ENCODE results near the gene LRRC59. TPM values are rescaled to one million over a fixed set of nuclear protein-coding genes. Genes with fewer than 3 reads are reported as not detected.

Gene LRRC59
- 88.3 TPM for polyA plus RNA-seq (2013, experiment 1 of 2)
- 89.3 TPM for polyA plus RNA-seq (2013, experiment 2 of 2)

DNA sequence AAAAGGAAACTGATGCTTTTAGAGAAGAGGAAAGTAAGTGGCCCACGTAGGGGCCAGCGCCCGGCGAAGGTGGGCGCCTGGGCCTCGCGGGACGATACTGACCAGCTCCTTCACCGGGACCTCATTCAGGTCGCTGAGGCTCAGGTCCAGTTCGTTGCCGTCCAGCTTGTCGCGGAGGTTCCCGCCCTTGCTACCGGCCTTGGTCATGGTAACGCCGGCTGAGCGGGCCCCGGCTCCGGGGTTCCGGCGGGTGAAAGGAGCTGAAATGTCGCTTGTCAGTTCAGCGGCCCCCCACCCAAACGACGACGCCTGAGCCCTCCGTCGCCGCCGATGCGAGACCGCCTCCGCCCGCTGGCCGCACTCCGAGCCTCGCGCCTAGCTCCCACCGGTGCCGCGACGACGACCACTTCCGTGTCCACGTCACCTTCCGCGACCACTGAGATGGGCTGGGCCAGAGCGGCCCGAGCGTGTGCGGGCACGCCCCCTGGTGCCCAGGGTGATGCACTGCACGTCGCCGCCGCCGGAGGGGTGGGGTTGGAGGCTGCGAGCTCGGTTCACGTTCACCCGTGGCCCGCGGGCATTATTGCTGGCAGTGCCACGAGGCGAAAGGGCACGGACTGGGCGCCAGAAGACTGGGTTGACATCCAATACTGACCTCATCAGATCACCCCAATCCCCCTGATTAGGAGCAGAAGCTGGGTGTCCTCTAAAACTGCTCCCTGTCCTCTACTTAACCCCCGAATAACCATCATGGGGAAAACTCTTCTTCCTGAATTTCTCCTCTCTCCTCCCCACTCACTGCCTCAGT, at the start of gene LRRC59:
Gene LRRC59 (minus strand): TSS at position 413 of the 808 bp plus-strand sequence. CDS start 206 bp downstream, at position 207.
- Histone ChIP-seq H3K36me3 (ENCODE audit: control insufficient read depth, insufficient read depth, low read length) (peaks cover 19% of the 10 kb centered on the region), H3K79me2 (ENCODE audit: control insufficient read depth, insufficient read depth, low read length) (peaks cover 25% of the 10 kb centered on the region), H3K27ac (ENCODE audit: low read depth, low read length) (no peak within 1 kb of the TSS), H3K56ac (ENCODE audit: low read length) (peak within 1 kb of the TSS; percentile 94), H3K4me1 (ENCODE audit: control insufficient read depth, low read depth, low read length) (peaks cover 5% of the 10 kb centered on the region), H3K79me1 (ENCODE audit: low read length) (peaks cover 26% of the 10 kb centered on the region), H3K4ac (ENCODE audit: low read depth, low read length) (peak within 1 kb of the TSS; percentile 66), H3K4me2 (ENCODE audit: low read length) (peak within 1 kb of the TSS; percentile 87), H3K4me3 (ENCODE audit: low read length) (peak within 1 kb of the TSS; percentile 87), H4K8ac (ENCODE audit: low read depth, low read length) (no peak within 1 kb of the TSS), H2BK120ac (ENCODE audit: low read depth, low read length) (no peak within 1 kb of the TSS), H2AK5ac (ENCODE audit: low read length) (no peak within 1 kb of the TSS), H3K27me3 (ENCODE audit: insufficient read depth, low read length, poor library complexity) (no peaks in the 10 kb centered on the region), H3K9ac (ENCODE audit: low read length) (peak within 1 kb of the TSS; percentile 93), H2BK15ac (replicated peaks; ENCODE audit: low read depth) (no peak within 1 kb of the TSS), H3K18ac (ENCODE audit: low read length) (peak within 1 kb of the TSS; percentile 43), H3K23ac (ENCODE audit: low read length) (peak within 1 kb of the TSS; percentile 72), H4K5ac (ENCODE audit: low read length) (peak within 1 kb of the TSS; percentile 84), H2BK5ac (ENCODE audit: low read length) (no peak within 1 kb of the TSS)
- DNase-seq = peak; percentile 82
- no CpG with 5 or more reads among the region's 70 CpGs for WGBS (ENCODE audit: extremely low coverage, insufficient coverage, low lambda C conversion rate)

DNA sequence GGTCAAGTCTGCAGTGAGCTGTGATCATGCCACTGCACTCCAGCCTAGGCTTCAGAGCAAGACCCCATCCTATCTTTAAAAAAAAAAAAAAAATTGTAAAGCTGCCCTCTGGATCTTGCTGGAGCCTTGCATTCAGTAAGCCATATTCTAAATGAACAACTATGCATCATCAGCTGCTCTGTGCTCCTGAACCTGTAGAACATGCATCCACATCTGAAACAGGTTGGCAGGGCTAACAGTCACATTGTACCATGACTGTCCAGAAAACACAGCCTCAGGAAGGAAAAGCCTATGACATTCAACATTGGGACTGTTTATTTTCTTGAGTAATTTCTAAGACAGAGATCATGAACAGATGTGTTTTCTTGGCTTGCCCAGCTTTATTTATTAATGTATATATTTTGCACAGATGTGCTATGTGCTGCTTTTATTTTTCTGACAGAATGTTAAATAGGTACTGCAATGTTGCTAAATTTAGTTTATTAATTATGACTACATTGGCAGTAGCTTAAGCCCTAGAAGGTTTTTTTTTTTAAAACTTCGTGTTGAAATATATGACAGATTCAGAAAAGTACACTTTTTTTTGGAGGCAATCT, 48.5 kb upstream of the LRRC59 start:
- H3K79me1 ChIP-seq (ENCODE audit: low read length) = no peaks in the 10 kb centered on the region
- H2BK120ac ChIP-seq (ENCODE audit: low read depth, low read length) = no peak overlapping the region
- no peaks in the 10 kb centered on the region for H3K4me1 ChIP-seq (ENCODE audit: control insufficient read depth, low read depth, low read length)
- H3K79me2 ChIP-seq (ENCODE audit: control insufficient read depth, insufficient read depth, low read length) = no peaks in the 10 kb centered on the region
- H2BK5ac ChIP-seq (ENCODE audit: low read length) = no peak overlapping the region
- no peak overlapping the region for H3K4ac ChIP-seq (ENCODE audit: low read depth, low read length)
- DNase-seq = no peak
- no peaks in the 10 kb centered on the region for H3K36me3 ChIP-seq (ENCODE audit: control insufficient read depth, insufficient read depth, low read length)
- H3K27ac ChIP-seq (ENCODE audit: low read depth, low read length) = no peak overlapping the region
- no peak overlapping the region for H3K4me2 ChIP-seq (ENCODE audit: low read length)
- H4K5ac ChIP-seq (ENCODE audit: low read length) = no peak overlapping the region
- H4K8ac ChIP-seq (ENCODE audit: low read depth, low read length) = no peak overlapping the region
- H3K27me3 ChIP-seq (ENCODE audit: insufficient read depth, low read length, poor library complexity) = no peaks in the 10 kb centered on the region
- no peak overlapping the region for H3K56ac ChIP-seq (ENCODE audit: low read length)
- no peak overlapping the region for H3K23ac ChIP-seq (ENCODE audit: low read length)
- H2AK5ac ChIP-seq (ENCODE audit: low read length) = no peak overlapping the region
- no peak overlapping the region for H3K4me3 ChIP-seq (ENCODE audit: low read length)
- H2BK15ac ChIP-seq (replicated peaks; ENCODE audit: low read depth) = no peak overlapping the region
- no CpG with 5 or more reads among the region's 1 CpG for WGBS (ENCODE audit: extremely low coverage, insufficient coverage, low lambda C conversion rate)
- H3K18ac ChIP-seq (ENCODE audit: low read length) = no peak overlapping the region
- no peak overlapping the region for H3K9ac ChIP-seq (ENCODE audit: low read length)

DNA sequence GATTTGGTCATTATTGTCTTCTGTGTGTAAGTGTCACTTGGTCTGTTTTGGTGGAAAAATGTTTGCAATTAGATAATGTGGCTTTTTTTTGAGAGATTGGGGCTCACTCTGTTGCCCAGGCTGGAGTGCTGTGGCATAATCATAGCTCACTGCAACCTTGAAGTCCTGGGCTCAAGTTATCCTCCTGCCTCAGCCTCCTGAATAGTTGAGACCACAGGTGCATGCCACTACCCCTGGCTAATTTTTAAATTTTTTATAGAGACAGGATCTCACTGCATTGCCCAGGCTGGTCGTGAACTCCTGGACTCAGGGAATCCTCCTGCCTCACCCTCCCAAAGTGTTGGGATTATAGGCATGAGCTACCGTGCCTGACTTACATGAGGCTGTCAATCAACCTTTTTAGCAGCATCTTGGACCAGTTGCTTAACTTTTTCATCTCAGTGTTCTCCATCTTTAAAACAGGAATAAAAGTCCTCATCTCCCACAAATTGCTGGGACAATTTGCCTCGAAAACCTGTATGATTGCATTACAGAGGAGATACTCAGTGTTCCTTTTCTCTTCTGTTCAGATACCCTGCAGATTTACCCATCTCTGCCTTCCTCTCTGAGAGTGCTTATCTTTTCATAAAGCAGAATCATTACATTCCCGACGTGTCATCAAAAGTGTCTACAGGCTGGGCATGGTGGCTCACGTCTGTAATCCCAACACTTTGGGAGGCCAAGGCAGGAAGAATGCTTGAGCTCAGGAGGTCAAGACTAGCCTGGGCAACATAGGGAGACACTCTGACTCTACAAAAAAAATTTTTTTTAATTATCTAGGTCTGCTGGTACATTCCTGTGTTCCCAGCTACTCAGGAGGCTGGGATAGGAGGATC, 47.8 kb upstream of the LRRC59 start:
- H3K56ac ChIP-seq (ENCODE audit: low read length) = no peak overlapping the region
- no peak overlapping the region for H3K4ac ChIP-seq (ENCODE audit: low read depth, low read length)
- H4K5ac ChIP-seq (ENCODE audit: low read length) = no peak overlapping the region
- no peak overlapping the region for H3K9ac ChIP-seq (ENCODE audit: low read length)
- H2BK5ac ChIP-seq (ENCODE audit: low read length) = no peak overlapping the region
- H2BK15ac ChIP-seq (replicated peaks; ENCODE audit: low read depth) = no peak overlapping the region
- no peaks in the 10 kb centered on the region for H3K4me1 ChIP-seq (ENCODE audit: control insufficient read depth, low read depth, low read length)
- no CpG with 5 or more reads among the region's 6 CpGs for WGBS (ENCODE audit: extremely low coverage, insufficient coverage, low lambda C conversion rate)
- no peak for DNase-seq
- H3K27me3 ChIP-seq (ENCODE audit: insufficient read depth, low read length, poor library complexity) = no peaks in the 10 kb centered on the region
- H3K79me1 ChIP-seq (ENCODE audit: low read length) = no peaks in the 10 kb centered on the region
- no peak overlapping the region for H2BK120ac ChIP-seq (ENCODE audit: low read depth, low read length)
- no peak overlapping the region for H3K4me3 ChIP-seq (ENCODE audit: low read length)
- no peaks in the 10 kb centered on the region for H3K79me2 ChIP-seq (ENCODE audit: control insufficient read depth, insufficient read depth, low read length)
- no peak overlapping the region for H3K4me2 ChIP-seq (ENCODE audit: low read length)
- H3K23ac ChIP-seq (ENCODE audit: low read length) = no peak overlapping the region
- H2AK5ac ChIP-seq (ENCODE audit: low read length) = no peak overlapping the region
- no peak overlapping the region for H3K18ac ChIP-seq (ENCODE audit: low read length)
- H3K27ac ChIP-seq (ENCODE audit: low read depth, low read length) = no peak overlapping the region
- no peak overlapping the region for H4K8ac ChIP-seq (ENCODE audit: low read depth, low read length)
- no peaks in the 10 kb centered on the region for H3K36me3 ChIP-seq (ENCODE audit: control insufficient read depth, insufficient read depth, low read length)

DNA sequence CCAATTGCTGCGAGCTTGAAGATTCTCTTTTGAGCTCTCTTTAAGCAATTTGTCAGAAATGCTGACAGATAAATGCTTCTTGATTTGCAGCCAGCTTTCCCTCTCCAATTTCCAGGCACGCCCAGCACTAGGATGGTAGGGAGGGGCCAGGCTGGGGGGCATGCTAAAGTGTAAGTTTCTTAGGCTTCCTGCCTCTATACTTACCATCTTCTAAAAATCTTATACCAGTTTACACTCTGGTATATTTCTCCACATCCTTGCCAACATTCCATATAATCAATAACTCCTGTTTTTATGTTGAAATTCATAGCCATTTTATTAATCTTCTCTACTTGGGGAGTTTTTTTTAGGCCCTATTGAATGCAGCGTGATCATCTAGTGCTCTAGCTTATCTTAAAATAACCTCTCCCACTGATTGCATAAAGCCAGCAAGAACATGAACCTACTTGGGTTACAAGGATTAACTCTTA, 46.2 kb upstream of the LRRC59 start:
- no peak overlapping the region for H2BK15ac ChIP-seq (replicated peaks; ENCODE audit: low read depth)
- H3K79me2 ChIP-seq (ENCODE audit: control insufficient read depth, insufficient read depth, low read length) = no peaks in the 10 kb centered on the region
- no peak overlapping the region for H4K5ac ChIP-seq (ENCODE audit: low read length)
- WGBS (ENCODE audit: extremely low coverage, insufficient coverage, low lambda C conversion rate) = no CpG with 5 or more reads among the region's 3 CpGs
- no peak overlapping the region for H3K18ac ChIP-seq (ENCODE audit: low read length)
- no peaks in the 10 kb centered on the region for H3K4me1 ChIP-seq (ENCODE audit: control insufficient read depth, low read depth, low read length)
- no peak overlapping the region for H3K4me2 ChIP-seq (ENCODE audit: low read length)
- no peak overlapping the region for H3K9ac ChIP-seq (ENCODE audit: low read length)
- no peak overlapping the region for H3K56ac ChIP-seq (ENCODE audit: low read length)
- H3K4me3 ChIP-seq (ENCODE audit: low read length) = no peak overlapping the region
- H2AK5ac ChIP-seq (ENCODE audit: low read length) = no peak overlapping the region
- no peak overlapping the region for H4K8ac ChIP-seq (ENCODE audit: low read depth, low read length)
- no peak overlapping the region for H2BK5ac ChIP-seq (ENCODE audit: low read length)
- H3K27me3 ChIP-seq (ENCODE audit: insufficient read depth, low read length, poor library complexity) = no peaks in the 10 kb centered on the region
- H3K23ac ChIP-seq (ENCODE audit: low read length) = no peak overlapping the region
- H3K36me3 ChIP-seq (ENCODE audit: control insufficient read depth, insufficient read depth, low read length) = no peaks in the 10 kb centered on the region
- H3K4ac ChIP-seq (ENCODE audit: low read depth, low read length) = no peak overlapping the region
- no peaks in the 10 kb centered on the region for H3K79me1 ChIP-seq (ENCODE audit: low read length)
- no peak overlapping the region for H2BK120ac ChIP-seq (ENCODE audit: low read depth, low read length)
- DNase-seq = peak; percentile 33
- no peak overlapping the region for H3K27ac ChIP-seq (ENCODE audit: low read depth, low read length)

DNA sequence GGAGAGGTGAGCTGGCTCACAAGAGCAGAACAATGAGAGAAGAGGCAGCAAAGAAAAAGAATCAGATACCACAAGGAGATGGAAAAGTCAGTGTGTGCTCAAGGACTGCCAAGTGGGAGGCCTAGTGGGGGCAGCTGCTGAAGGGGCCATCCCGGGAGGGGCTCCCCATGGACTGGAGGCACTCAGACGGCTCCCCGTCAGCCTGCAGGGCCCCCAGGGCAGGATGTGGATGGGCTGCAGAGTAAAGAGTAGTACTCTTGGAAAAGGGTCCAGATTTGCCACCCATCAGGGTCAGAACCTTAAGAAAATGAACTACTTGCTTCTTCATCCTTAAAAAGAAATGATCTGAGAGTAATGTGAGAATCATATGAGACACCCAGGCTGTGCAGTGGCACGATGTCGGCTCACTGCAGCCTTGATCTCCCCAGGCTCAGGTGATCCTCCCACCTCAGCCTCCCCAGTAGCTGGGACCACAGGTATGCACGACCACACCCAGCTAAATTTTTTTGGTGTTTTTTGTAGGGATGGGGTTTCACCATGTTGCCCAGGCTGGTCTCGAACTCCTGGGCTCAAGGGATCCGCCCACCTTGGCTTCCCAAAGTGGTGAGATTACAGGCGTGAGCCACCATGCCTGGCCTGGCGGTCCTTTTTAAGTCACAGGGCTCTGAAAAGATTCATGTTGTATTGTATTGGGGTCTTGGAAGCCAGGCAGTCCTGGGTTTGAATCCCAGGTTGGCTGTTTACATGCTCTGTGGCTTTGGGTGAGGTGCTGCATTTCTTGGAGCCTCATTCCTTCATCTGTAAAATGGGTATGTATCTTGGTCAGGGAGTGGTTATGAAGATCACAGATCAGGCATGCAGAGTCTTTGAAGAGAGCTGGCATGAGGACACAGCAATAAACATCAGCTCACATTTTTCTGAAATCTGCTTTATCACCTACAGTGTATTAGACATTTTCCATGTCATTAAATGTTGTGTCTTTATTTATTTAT, 43.8 kb upstream of the LRRC59 start:
- H4K5ac ChIP-seq (ENCODE audit: low read length) = no peak overlapping the region
- WGBS (ENCODE audit: extremely low coverage, insufficient coverage, low lambda C conversion rate) = no CpG with 5 or more reads among the region's 10 CpGs
- no peak overlapping the region for H2BK5ac ChIP-seq (ENCODE audit: low read length)
- no peak overlapping the region for H3K4me2 ChIP-seq (ENCODE audit: low read length)
- H3K4me3 ChIP-seq (ENCODE audit: low read length) = no peak overlapping the region
- no peak overlapping the region for H3K23ac ChIP-seq (ENCODE audit: low read length)
- no peaks in the 10 kb centered on the region for H3K79me1 ChIP-seq (ENCODE audit: low read length)
- H2BK120ac ChIP-seq (ENCODE audit: low read depth, low read length) = no peak overlapping the region
- no peak for DNase-seq
- no peaks in the 10 kb centered on the region for H3K4me1 ChIP-seq (ENCODE audit: control insufficient read depth, low read depth, low read length)
- H3K27ac ChIP-seq (ENCODE audit: low read depth, low read length) = no peak overlapping the region
- no peak overlapping the region for H3K18ac ChIP-seq (ENCODE audit: low read length)
- no peaks in the 10 kb centered on the region for H3K27me3 ChIP-seq (ENCODE audit: insufficient read depth, low read length, poor library complexity)
- no peaks in the 10 kb centered on the region for H3K79me2 ChIP-seq (ENCODE audit: control insufficient read depth, insufficient read depth, low read length)
- no peak overlapping the region for H4K8ac ChIP-seq (ENCODE audit: low read depth, low read length)
- no peak overlapping the region for H3K9ac ChIP-seq (ENCODE audit: low read length)
- H3K4ac ChIP-seq (ENCODE audit: low read depth, low read length) = no peak overlapping the region
- no peak overlapping the region for H2AK5ac ChIP-seq (ENCODE audit: low read length)
- no peak overlapping the region for H2BK15ac ChIP-seq (replicated peaks; ENCODE audit: low read depth)
- H3K56ac ChIP-seq (ENCODE audit: low read length) = no peak overlapping the region
- no peaks in the 10 kb centered on the region for H3K36me3 ChIP-seq (ENCODE audit: control insufficient read depth, insufficient read depth, low read length)

All from mesendoderm (in vitro differentiated cells).